ENCODE data around the gene CIAO2B. TPM values are rescaled to one million over a fixed set of nuclear protein-coding genes. Genes with fewer than 3 reads are reported as not detected.
"Not testable (repeated sequence)": the region's sequence is repeated elsewhere in the genome, so short reads cannot be mapped to it uniquely, and the experiment has no call there.

Gene CIAO2B
- total RNA-seq, 1 donor from 2014 or later, result 61.3 TPM

GRCh38 chr16:66975302-66975893, 41.2 kb upstream of the CIAO2B start:
- H3K27ac Mint-ChIP-seq (ENCODE audit: unreplicated experiment), result no peak overlapping the region
- H3K36me3 Mint-ChIP-seq (ENCODE audit: low read depth), result no peaks in the 10 kb centered on the region
- peaks cover 3% of the 10 kb centered on the region for H3K4me1 Mint-ChIP-seq (ENCODE audit: low read depth)
- no peak overlapping the region for H3K4me3 Mint-ChIP-seq (ENCODE audit: unreplicated experiment)
- no peak for DNase-seq (ENCODE audit: low spot score)
- no peaks in the 10 kb centered on the region for H3K9me3 Mint-ChIP-seq (ENCODE audit: low read depth)
- no peaks in the 10 kb centered on the region for H3K27me3 Mint-ChIP-seq (ENCODE audit: low read depth)
- no peak for TF ChIP-seq CTCF (IDR thresholded peaks at IDR 0.05)

- H3K4me1 Mint-ChIP-seq (ENCODE audit: low read depth); H3K27me3 Mint-ChIP-seq (ENCODE audit: low read depth); H3K4me3 Mint-ChIP-seq (ENCODE audit: unreplicated experiment); H3K36me3 Mint-ChIP-seq (ENCODE audit: low read depth); H3K9me3 Mint-ChIP-seq (ENCODE audit: low read depth); H3K27ac Mint-ChIP-seq (ENCODE audit: unreplicated experiment); DNase-seq (ENCODE audit: low spot score): not testable (repeated sequence)
These were observed 40.7 kb upstream of the CIAO2B start for GRCh38 chr16:66974932-66975246.

GRCh38 chr16:66974156-66974931, 40.1 kb upstream of the CIAO2B start:
- H3K36me3 Mint-ChIP-seq (ENCODE audit: low read depth); H3K27ac Mint-ChIP-seq (ENCODE audit: unreplicated experiment); H3K4me3 Mint-ChIP-seq (ENCODE audit: unreplicated experiment); DNase-seq (ENCODE audit: low spot score); H3K9me3 Mint-ChIP-seq (ENCODE audit: low read depth); H3K4me1 Mint-ChIP-seq (ENCODE audit: low read depth); H3K27me3 Mint-ChIP-seq (ENCODE audit: low read depth): not testable (repeated sequence)

GRCh38 chr16:66973716-66974115, 39.5 kb upstream of the CIAO2B start:
- TF ChIP-seq CTCF (IDR thresholded peaks at IDR 0.05), result no peak
- Mint-ChIP-seq H3K4me3 (ENCODE audit: unreplicated experiment) (no peak overlapping the region), H3K27ac (ENCODE audit: unreplicated experiment) (no peak overlapping the region), H3K27me3 (ENCODE audit: low read depth) (peaks cover 6% of the 10 kb centered on the region), H3K4me1 (ENCODE audit: low read depth) (no peaks in the 10 kb centered on the region), H3K9me3 (ENCODE audit: low read depth) (no peaks in the 10 kb centered on the region), H3K36me3 (ENCODE audit: low read depth) (no peaks in the 10 kb centered on the region)
- DNase-seq (ENCODE audit: low spot score), result no peak

- no peaks in the 10 kb centered on the region for H3K36me3 Mint-ChIP-seq (ENCODE audit: low read depth)
These were observed 38.8 kb upstream of the CIAO2B start for GRCh38 chr16:66972983-66973382.

More at GRCh38 chr16:66972983-66973382, 38.8 kb upstream of the CIAO2B start:
- H3K27ac Mint-ChIP-seq (ENCODE audit: unreplicated experiment), result no peak overlapping the region
- no peaks in the 10 kb centered on the region for H3K9me3 Mint-ChIP-seq (ENCODE audit: low read depth)
- no peaks in the 10 kb centered on the region for H3K4me1 Mint-ChIP-seq (ENCODE audit: low read depth)
- no peak for TF ChIP-seq CTCF (IDR thresholded peaks at IDR 0.05)
- H3K4me3 Mint-ChIP-seq (ENCODE audit: unreplicated experiment), result no peak overlapping the region
- H3K27me3 Mint-ChIP-seq (ENCODE audit: low read depth), result peaks cover 7% of the 10 kb centered on the region
- no peak for DNase-seq (ENCODE audit: low spot score)

Measured in chondrocyte (in vitro differentiated cells).